Muscle of arm (tissue), 12 donors: ENCODE data around the gene CNTNAP1. TPM values are rescaled to one million over a fixed set of nuclear protein-coding genes. Genes with fewer than 3 reads are reported as not detected.

Experiments
- DNase-seq: peaks from one replicate; pipeline ENCODE4 v3.0.0-alpha.2; 2013
- polyA plus RNA-seq, 12 donors: library from polyadenylated mRNA; unstranded; fragments of 120-200 nt; gene quantifications; one replicate each; pipeline ENCODE4 v1.2.1, GENCODE V29; 2013; ENCODE audit not compliant: insufficient read length in 12 of 12

CNTNAP1 gene
- polyA plus RNA-seq, 12 donors: 8.3 to 22.3 (median 11.4) TPM; not detected in 1

DNA sequence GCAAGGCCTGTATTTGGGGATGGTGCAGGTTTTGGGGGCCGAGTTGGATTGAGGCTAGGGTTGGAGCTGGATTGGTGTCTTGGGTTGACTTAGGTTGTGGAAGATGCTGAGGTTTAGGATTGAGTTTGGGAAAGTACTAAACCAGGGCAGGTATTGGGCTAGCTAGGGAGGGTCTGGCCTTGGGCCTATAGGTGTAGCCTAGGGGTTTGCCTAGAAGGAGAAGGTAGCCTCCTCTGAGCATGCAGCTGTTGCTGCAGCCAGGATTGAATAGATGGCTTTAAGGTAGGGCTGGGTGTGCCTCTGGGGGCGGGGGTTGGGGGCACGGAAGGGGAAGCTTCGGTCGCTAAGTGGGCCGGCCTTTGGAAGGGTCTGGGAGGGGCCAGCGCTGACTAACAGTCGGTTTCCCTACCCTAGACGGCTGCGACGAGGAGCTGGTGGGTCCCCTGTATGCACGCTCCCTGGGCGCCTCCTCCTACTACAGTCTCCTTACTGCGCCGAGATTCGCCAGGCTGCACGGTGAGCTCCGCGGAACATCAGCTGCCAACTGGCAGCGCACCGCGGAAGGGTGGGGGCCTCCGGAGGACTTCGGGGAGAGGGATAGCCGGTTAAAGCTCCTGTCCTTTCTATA, 1.2 kb downstream of the CNTNAP1 start:
- DNase-seq: peak; percentile 35

DNA sequence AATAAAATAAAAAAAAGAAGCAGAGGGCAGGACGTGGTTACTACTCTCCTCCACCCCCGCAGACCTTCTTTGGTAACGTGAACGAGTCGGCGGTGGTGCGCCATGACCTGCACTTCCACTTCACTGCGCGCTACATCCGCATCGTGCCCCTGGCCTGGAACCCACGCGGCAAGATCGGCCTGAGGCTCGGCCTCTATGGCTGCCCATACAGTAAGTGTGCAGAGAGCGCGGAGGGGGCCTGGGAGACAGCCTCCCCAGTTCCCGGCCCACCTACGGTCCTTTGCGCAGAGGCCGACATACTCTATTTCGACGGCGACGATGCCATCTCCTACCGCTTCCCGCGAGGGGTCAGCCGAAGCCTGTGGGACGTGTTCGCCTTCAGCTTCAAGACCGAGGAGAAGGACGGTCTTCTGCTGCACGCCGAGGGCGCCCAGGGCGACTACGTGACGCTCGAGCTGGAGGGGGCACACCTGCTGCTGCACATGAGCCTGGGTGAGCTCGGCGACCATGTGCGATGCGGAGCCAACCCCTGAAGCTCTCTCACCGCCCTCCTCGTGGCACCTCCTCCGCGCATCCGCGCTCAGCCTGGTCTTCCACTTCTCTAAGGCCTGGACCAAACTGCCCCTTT, 2.7 kb downstream of the CNTNAP1 start:
- no peak for DNase-seq

DNA sequence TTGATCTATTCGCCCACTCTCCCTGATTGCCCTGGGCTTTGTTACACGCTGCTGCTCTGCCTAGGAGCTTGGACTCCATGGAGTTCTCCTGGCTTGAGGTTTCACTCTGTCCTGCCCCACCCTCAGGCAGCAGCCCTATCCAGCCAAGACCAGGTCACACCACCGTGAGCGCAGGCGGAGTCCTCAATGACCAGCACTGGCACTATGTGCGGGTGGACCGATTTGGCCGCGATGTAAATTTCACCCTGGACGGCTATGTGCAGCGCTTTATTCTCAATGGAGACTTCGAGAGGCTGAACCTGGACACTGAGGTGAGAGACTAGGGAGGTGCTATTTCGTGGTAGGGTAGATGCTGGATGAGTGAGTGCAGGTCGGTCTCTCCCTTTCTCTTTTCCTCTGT, 3.5 kb downstream of the CNTNAP1 start:
- no peak for DNase-seq

DNA sequence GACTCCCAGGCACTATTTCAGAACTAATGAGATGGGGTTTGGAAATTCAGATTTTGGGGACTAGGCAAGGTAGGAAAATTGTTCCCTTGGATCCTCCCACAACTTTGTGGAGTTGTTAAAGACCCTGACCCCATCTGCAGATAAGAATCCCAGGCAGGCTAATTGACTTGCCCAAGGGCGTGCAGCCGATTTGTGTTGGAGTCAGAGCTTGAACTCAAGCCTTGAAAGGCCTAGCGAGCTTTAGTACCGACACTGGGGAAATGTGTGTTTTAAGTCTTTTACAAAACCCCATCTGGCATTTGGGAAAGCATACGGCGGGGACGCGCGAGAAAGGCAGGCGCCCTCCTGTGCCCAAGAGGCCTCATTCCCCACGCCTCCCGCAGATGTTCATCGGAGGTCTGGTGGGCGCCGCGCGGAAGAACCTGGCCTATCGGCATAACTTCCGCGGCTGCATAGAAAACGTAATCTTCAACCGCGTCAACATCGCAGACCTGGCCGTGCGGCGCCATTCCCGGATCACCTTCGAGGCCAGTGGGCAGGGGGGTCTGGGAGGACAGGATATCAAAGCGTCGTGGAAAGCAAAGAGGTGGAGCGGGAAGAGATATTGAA, 4.3 kb downstream of the CNTNAP1 start:
- no peak for DNase-seq

DNA sequence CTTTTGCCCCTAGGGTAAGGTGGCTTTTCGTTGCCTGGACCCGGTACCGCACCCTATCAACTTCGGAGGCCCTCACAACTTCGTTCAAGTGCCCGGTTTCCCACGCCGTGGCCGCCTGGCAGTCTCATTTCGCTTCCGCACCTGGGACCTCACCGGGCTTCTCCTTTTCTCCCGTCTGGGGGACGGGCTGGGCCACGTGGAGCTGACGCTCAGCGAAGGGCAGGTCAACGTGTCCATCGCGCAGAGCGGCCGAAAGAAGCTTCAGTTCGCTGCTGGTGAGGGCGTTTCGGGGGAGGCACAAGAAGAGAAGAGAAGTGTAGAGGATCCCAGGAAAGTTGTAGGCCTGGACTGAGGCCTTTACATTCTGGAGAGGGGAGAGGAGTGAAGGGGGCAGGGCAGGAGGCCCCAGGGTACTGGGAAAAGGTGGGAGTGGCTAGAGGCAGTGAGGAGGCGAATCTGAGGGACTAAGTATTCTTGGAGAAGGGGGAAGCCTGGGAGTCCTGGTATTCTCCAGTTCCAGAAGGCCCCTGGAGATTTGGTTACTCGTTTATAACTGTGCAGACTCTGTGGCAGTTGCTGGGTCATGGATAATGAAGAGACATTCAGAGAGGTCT, 5.5 kb downstream of the CNTNAP1 start:
- DNase-seq: no peak

DNA sequence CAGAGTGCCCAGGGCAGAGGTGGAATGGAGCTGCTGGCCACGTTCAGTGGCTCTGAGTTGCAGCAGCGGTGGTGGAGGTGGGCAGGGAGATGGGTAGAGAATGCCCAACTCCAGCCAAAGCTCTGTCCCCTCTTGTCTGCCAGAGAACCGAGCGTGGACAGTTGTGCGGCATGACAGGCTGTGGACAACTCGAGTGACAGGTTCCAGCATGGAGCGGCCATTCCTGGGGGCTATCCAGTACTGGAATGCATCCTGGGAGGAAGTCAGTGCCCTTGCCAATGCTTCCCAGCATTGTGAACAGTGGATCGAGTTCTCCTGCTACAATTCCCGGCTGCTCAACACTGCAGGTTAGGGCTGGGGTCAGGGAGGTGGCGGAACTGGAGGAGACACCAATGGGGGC, 8.3 kb downstream of the CNTNAP1 start:
- DNase-seq: no peak

DNA sequence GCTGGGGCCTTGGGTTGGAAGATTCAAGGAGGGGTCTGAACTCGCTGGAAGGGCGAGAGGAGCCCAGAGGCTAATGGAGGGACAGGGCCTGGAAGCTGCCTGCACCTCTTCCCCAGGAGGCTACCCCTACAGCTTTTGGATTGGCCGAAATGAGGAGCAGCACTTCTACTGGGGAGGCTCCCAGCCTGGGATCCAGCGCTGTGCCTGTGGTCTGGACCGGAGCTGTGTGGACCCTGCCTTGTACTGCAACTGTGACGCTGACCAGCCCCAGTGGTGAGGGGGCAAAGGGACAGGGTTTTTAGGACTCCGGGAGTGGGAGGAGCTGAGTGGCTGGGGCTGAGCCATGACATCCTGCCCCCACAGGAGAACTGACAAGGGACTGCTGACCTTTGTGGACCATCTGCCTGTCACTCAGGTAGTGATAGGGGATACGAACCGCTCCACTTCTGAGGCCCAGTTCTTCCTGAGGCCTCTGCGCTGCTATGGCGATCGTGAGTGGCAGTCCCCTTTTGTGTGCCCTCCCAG, 8.8 kb downstream of the CNTNAP1 start:
- DNase-seq: no peak

- no peak for DNase-seq
Measured at GRCh38 chr17:42692489-42692888, 10.2 kb downstream of the CNTNAP1 start.

GRCh38 chr17:42694524-42694923, 12.2 kb downstream of the CNTNAP1 start:
- no peak for DNase-seq

- DNase-seq: no peak
Measured at GRCh38 chr17:42695500-42695899, 13.2 kb downstream of the CNTNAP1 start.

DNA sequence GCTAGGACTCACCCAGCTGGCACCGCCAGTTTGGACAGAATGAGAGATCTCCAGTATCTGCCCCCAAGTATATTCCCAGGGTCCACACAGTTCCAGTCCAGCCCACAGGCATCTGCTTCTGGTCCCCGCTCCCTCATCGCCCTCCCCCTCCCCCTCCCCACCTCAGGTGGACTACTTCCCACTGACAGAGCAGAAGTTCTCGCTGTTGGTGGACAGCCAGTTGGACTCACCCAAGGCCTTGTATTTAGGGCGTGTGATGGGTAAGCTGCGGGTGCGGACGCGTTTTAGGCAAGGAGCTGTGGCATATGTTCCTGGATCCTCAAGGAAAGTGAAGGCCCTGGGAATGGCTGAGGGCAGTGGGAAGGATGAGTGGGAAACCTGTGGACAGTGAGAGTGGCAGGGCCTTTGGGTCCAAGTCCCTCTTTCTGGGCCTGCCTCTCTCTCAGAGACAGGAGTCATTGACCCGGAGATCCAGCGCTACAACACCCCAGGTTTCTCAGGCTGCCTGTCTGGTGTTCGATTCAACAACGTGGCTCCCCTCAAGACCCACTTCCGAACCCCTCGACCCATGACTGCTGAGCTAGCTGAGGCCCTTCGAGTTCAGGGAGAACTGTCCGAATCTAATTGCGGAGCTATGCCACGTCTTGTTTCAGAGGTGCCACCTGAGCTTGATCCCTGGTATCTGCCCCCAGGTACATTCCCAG, 14.9 kb downstream of the CNTNAP1 start:
- no peak for DNase-seq

GRCh38 chr17:42698736-42699414, 16.5 kb downstream of the CNTNAP1 start:
- DNase-seq: no peak

DNA sequence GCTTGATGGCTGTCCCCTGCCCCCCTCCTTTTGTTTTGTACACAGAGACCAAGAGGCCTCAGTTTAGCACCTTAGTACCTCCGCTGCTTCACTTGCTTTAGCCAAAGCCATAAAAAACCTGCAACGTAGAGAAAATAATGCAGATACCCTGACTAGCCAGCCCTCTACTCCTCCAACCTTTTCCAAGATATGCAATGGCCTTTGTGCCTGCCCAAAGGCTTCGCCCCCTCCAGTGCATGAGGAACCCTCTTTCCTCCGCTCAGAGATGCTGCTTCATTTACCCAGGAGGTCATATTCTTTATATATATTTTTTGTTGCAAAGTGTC, 17.0 kb downstream of the CNTNAP1 start:
- DNase-seq: no peak

DNA sequence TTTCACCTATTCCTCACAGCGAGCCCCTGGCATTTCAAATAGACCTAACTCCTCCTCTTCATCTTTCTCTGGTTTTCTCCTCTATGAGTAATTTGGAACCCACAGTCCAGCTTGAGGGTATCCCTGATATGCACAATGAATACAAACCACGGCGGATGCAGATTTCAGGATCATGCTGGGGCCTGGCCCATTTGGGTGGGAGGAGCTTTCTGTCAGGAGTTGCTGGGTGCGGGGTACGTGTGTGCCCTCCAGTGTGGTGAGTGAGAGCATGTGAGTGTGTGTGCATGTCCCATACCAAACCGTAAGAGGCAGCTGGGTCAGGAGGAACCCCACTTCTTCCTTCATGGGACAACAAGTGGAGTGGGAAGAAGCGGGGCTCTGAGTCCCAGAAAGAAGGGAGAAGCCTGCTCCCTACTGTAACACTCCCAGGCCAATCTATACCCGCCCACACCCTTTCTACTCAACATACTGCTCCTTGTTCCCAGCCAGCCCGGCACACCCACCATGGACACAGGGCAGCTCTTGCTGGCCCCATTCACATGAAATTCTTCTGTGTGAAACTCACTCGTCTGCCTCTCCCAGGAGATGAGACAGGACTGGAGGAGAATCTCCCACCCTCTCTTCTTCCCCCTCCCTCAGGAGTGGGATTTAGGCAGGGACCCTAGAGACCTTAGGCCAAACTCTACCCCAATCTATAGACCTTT, 18.4 kb downstream of the CNTNAP1 start:
- no peak for DNase-seq

- DNase-seq: no peak
Measured at GRCh38 chr17:42702446-42702845, 20.1 kb downstream of the CNTNAP1 start.

GRCh38 chr17:42704490-42704836, 22.1 kb downstream of the CNTNAP1 start:
- no peak for DNase-seq

DNA sequence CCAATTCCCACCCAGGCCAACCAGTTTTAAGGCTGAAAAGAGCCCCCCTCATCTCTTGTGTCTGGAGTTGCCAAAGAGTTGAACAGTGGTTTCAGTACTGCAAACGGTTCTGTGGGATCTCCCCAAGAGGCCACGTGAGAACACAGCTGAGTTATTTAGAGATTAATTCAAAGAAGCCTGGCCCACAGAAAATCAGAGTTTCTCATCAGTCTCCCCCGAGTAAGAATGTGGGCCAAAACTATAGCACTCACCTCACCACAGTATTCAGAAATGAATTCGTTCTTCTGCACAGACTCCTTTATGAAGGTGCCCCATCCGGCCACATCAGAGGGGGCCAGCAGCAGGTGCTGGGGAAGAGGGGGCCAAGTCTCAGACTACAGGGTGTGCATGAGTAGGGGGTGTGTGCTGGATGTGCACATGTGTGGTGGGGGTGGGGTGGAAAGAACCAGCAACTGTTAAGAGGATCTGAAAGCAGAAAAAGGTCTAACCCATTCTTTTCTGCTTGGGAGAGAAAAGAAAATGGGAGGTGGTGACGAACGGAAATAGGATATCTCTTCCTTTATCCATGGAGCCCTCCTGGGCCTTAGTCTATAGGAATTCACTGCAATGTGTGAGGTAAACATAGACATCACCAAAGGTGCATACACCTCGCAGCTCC, 22.6 kb downstream of the CNTNAP1 start:
- DNase-seq: no peak

DNA sequence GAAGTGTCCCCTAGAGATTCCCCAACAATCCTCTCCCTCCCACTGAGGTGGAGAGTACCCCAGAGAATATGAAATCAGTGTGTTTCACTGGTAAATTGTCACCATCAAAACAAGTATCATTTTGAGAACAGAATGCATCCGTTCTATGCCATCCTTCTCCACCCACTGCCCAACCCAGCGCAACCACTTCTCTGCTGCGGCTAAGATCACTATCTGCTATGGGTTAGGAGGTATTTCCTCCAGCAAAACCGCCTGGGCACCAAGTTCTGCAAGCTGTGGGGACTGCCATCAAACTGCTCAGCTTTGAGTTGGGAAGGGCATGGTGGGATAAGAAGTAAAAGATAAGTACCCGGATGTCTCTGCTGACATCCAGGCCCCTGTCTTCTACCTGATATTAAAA, 24.4 kb downstream of the CNTNAP1 start:
- no peak for DNase-seq

- DNase-seq: no peak
Measured at GRCh38 chr17:42708588-42708987, 26.3 kb downstream of the CNTNAP1 start.

- DNase-seq: no peak
Measured at GRCh38 chr17:42709561-42709960, 27.2 kb downstream of the CNTNAP1 start.
